HG02938 (cell line): Measurements from ENCODE around the gene ZNF416.
A peak's percentile ranks its signal among the peaks of the same experiment; 100 is the strongest.

ENCODE experiments used
- ATAC-seq: cut with Tn5 transposase; IDR thresholded peaks from one replicate; pipeline ENCODE4 v1.9.1; 2021; ENCODE audit warnings: mild to moderate bottlenecking, moderate library complexity; ENCODE audit not compliant: unreplicated experiment

ZNF416 gene

GRCh38 chr19:57578487-57579205, at the start of gene ZNF416:
ZNF416 (minus strand) TSS chr19:57578911; CDS start chr19:57578704, 207 bp downstream.
- ATAC-seq = peak; percentile 89

DNA sequence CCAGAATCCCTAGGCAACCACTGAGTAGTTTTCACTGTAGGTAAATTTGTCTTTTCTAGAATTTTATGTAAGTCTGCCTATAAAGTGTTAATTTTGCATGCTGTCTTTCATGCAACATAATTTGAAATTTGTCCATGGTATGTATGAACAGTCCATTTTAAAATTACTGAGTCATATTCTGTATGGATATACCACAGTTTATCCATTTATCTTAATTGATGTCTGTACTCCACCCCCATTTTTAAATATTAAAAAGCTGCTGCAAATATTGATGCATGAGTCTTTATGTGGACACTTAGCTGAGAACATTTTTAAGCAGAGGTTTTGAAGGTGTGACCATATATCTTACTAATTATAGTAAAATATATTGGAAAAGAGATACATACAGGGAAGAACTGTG, 44.4 kb upstream of the ZNF416 start:
- ATAC-seq = no peak

GRCh38 chr19:57620673-57621348, 42.1 kb upstream of the ZNF416 start:
- ATAC-seq = no peak

GRCh38 chr19:57615346-57615745, 36.6 kb upstream of the ZNF416 start:
- ATAC-seq = no peak

DNA sequence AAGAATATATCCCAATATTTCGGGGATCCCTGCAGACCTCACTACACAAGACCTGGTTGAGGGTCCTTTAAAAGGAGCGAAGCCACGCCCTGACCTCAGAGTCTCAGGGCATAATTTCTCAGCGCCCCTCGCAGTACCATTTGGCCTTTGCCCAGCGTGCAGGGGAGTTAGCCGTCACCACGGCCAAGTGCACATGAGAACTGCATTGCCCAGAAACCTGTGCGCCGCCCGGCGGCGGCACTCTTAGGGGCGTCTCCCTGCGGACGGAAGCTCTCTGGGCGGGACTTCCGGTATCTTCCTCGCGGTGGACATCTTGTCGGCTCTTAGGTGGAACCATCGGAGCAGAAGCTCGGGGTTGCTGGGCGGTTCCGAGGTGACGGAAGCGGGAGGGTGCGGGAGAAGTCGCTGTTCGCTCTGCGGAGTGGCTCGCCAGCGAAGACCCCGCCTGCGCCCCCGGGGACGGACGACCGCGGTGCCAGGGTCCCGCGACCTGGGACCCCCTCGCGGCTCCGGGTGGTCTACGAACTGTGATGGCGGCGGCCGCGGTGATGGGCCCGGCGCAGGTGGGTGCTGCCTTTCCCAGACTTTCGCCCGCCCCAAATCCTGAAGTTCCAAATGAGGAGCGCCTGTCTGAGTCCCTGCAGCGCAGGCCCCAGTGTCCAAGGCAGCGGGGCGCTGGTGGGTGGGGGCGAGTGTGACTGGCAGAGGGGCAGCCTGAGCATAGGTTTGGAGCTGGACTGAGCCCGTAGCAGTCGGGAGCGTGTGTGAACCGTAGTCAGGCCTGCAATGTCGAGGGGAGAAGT, 35.4 kb upstream of the ZNF416 start, which contains the start of gene ZNF134:
TSS of gene ZNF134 (plus strand) at position 302 of the 803 bp plus-strand sequence. CDS start 5,227 bp downstream, outside the sequence.
- ATAC-seq = peak; percentile 96

GRCh38 chr19:57611113-57611512, 32.4 kb upstream of the ZNF416 start:
- ATAC-seq = no peak

DNA sequence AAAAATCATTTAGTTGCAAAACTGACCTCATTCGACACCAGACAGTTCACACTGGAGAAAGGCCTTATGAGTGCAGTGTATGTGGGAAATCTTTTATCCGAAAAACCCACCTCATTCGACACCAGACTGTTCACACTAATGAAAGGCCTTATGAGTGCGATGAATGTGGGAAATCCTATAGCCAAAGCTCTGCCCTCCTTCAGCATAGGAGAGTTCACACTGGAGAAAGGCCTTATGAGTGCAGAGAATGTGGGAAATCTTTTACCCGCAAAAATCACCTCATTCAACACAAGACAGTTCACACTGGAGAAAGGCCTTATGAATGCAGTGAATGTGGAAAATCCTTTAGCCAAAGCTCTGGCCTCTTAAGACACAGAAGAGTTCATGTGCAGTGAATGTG, 28.2 kb upstream of the ZNF416 start:
- no peak for ATAC-seq

DNA sequence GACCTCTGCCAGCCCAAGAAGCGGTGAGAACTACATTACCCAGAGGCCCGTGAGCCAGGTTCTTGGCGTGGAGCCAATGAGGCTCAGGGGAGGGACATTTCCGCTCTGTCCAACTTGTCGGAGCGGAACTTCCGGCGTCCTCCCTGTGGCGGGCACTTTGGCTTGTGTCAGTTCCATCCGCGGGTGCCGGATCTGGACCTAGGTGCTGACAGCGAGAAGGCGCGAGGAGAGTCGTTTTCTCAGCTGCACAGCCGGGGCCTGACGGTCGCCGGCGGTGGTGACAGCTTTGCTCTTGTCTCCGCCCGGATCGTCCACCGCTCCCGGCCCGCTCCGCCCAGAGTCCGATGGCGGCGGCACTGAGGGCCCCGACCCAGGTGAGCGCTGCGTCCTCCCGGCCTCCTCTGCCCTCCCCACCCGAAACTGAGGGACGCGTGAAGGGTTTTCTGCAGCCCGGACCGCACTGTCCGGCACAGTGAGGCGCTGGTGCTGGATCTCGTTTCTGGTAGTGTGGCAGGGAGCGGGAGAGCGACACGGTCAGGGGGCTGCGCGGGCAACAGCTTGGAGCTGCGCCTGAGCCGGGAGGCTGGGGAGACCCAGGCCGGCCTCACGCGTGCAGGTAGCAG, 21.2 kb upstream of the ZNF416 start, which contains the start of gene ZNF530:
TSS of gene ZNF530 (plus strand) at position 125 of the 623 bp plus-strand sequence. CDS start 4,461 bp downstream, outside the sequence.
- peak; percentile 94 for ATAC-seq

DNA sequence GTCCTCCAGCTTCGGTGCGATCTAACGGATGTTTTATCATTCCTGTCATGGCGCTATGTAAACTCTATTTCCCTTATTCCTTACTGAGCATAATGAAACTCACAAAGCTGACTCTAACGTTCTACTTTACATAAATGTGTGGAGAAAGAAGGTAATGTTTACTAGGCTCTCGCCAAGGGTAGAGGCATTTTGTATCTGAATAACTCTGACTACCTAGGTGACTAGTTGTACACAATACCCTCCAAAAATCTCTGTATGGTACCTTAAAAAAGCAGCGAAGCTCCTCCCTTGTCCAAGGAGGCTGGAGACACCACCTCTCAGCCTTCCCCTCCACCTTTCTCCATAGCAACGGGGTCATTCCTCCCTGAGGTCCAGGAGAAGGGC, 20.7 kb upstream of the ZNF416 start:
- ATAC-seq = no peak

DNA sequence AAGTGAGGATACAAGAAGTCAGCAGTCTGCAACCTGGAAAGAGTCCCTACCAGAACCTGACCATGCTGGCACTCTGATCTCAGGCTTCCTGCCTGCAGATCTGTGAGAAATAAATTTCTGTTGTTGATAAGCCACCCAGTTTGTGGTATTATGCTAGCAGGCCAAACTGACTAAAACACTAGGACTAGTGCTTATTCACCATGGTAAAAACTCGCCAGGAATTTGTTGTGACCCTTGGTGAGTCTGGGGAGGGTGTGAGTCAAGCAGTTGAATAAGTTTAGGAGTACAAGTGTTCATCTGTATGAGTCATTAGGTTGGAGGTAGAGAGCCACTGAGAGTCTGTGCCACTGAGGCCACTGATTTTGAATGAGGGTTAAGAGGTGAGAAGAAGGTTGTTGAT, 8.8 kb upstream of the ZNF416 start:
- no peak for ATAC-seq

DNA sequence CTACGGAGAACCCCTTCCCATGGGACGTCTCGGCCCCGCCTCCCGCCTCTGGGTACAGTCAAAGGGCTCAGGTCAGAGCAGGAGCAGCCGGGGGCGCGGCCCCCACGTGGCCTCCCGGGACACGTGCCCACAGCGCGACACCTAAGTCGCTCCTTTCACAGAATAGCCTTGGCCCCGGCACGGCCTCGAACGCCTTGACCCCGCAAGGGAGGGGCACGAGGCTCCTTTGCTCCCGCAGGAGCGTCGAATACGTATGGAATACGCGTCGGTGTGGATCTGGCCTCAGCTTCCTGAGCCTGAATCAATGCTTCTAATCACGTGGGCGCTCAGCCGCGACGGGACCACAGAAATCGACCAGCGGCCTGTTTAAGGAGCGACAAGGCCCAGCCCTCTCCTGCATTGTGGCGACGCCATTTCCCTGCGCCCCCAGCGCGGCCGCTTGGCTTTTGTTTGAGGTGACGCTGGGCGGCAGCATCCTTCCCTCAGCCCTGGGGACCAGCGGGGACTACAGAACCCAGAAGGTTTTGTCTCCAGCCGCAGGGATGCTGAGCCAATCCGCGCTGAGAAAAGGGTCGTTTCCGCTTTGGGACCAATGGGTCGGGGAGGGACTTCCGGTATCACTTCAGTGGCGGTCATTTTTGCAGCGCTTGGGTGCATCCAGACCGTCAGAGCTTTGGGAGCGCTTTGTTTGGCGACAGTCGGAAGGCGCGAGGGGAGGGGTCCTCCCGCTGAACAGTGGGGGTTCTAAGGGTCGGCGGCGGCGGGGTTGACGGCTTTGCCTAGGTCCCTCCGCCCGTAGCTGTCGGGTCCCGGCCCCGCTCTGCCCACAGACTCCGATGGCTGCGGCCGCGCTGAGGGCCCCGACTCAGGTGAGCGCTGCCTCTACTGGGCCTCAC, 5.1 kb upstream of the ZNF416 start, which contains the start of gene ZIK1:
TSS of gene ZIK1 (plus strand) at position 625 of the 896 bp plus-strand sequence. CDS start at position 837, 212 bp downstream.
- peak; percentile 72 for ATAC-seq

DNA sequence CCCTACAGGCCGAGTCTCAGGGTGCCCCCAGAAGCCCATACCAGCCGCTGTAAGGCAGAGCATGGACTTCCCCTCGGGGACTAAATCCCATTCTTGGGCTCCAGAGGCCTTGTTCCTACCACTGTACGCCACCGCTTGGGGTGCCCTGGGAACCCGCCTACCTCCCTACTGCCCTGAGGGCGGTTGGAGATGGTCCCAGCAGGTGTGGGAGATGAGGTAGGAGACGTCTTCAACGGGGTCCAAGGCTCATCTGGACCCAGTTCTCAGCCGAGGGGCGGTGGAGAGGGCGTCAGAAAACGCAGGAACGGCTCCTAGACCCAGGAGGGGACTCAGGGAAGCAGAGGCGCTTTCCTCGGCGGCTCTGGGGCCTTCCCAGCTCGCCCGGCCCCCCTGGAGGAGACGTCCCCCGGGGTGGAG, 4.4 kb upstream of the ZNF416 start:
- ATAC-seq = no peak

DNA sequence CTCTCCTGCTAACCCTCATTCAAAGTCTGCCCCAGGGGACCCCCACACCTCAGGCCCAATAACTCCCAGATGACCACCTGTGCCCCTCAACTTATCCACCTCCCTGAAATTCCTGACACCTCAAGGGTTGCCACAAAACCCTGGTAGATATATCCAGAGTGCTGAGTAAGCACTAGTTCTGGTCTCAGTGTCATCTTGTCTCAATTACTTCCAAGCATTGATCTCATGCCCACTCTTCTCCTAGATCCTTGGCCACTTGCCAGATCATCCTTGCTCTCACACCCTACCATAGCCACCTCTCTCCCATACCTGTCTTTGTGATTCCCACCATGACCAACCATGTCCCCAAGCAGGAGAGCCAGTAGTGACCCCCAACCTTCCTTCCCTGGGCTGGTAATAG, 2.0 kb downstream of the ZNF416 start:
- no peak for ATAC-seq

DNA sequence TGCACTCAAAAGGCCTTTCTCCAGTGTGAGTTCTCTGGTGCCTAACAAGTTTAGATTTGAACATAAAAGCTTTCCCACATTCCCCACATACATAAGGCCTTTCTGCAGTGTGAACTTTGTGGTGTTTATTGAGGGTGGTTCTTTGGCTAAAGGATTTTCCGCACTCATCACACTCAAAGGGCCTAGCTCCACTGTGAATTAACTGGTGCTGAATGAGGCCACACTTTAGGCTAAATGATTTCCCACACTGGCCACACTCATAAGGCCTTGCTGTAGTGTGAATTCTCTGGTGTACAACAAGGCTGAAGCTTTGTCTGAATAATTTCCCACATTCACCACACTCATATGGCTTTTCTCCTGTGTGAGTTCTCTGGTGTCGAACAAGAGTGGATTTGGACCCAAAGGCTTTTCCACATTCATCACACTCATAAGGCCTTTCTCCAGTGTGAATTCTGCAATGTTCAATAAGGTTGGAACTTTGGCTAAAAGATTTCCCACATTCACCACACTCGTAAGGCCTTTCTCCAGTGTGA, 6.2 kb downstream of the ZNF416 start:
- ATAC-seq = no peak

DNA sequence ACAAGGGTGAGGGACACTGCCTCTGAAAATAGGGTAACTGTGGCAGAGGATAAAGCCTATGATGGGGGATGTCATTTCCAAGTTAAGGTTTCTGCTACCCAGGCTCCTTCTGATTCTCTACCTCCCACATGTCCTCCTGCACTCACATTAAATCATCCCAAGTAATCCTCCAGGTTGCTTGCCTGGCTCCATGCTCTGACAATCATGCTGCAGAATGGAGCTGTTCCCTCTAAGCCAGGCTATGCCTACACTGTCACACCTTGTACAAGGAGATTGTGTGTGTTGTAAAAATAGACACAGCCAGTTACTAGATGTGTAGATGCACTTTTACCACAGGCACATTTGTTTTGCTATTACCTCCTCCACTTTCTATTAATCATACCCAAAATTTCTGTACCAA, 8.0 kb downstream of the ZNF416 start:
- ATAC-seq = no peak

- no peak for ATAC-seq
Observed at GRCh38 chr19:57566396-57567265, 12.1 kb downstream of the ZNF416 start.

- no peak for ATAC-seq
Observed at GRCh38 chr19:57563547-57563946, 15.2 kb downstream of the ZNF416 start.

DNA sequence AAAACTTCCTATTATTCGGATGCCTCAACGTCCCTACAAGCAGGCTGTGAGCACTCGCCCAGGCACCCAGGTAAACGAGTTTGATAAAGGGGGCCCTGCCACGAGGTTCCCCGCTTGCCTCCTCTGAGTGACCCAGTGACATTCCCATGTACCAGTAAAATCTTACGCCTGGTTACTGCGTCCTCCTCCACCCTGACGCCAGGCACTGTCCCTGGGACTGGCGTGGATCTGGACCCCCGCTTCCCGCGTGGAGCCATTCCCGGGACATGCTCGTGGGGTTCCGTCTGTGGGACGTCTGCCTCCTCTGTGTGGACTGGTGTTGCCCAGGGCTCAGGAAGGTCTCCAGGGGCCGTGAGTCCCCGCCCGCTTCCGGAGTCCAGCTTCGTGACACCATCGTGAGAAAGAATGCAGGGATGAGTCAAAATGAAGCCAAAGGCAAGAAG, 18.6 kb downstream of the ZNF416 start:
- ATAC-seq = no peak
